ENCODE data around the gene MRPS12. TPM values are rescaled to one million over a fixed set of nuclear protein-coding genes. Genes with fewer than 3 reads are reported as not detected.

Gene MRPS12
- total RNA-seq, 4 donors from 2014 or later: 23.7 to 42.6 (median 34.7) TPM

DNA sequence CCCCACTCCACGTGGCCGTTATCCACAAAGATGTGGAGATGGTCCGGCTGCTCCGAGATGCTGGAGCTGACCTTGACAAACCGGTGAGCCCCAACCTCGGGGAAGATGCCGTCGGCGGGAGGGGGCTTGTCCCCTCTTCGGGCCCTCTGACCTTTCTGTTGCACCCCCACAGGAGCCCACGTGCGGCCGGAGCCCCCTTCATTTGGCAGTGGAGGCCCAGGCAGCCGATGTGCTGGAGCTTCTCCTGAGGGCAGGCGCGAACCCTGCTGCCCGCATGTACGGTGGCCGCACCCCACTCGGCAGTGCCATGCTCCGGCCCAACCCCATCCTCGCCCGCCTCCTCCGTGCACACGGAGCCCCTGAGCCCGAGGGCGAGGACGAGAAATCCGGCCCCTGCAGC, 23.5 kb upstream of the MRPS12 start:
- Histone ChIP-seq H3K36me3 (peaks cover 0 to 23% (median 6%) of the 10 kb centered on the region in 4 donors), H3K27me3 (peaks cover 15% of the 10 kb centered on the region), H3K4me1 (no peaks in the 10 kb centered on the region), H3K27ac (no peak overlapping the region), H3K9me3 (no peaks in the 10 kb centered on the region), H3K4me3 (no peak overlapping the region)
- in situ Hi-C loops (cut with MboI; ENCODE audit: low pct_ligation_motif_present in 1 of 4, low pct_unique_long_range_greater_than_20kb in 1 of 4, low sequenced_read_pairs in 3 of 4) (no loop called here), intact Hi-C loops (cut with DNase I; ENCODE audit: low total_unique reads) (no loop called here)
- no peak for TF ChIP-seq POLR2A (IDR thresholded peaks at IDR 0.05)
- TF ChIP-seq POLR2AphosphoS5 (IDR thresholded peaks at IDR 0.05): no peak
- no peak for TF ChIP-seq EP300 (IDR thresholded peaks at IDR 0.05; ENCODE audit: low read depth)
- TF ChIP-seq, protein P1, sequence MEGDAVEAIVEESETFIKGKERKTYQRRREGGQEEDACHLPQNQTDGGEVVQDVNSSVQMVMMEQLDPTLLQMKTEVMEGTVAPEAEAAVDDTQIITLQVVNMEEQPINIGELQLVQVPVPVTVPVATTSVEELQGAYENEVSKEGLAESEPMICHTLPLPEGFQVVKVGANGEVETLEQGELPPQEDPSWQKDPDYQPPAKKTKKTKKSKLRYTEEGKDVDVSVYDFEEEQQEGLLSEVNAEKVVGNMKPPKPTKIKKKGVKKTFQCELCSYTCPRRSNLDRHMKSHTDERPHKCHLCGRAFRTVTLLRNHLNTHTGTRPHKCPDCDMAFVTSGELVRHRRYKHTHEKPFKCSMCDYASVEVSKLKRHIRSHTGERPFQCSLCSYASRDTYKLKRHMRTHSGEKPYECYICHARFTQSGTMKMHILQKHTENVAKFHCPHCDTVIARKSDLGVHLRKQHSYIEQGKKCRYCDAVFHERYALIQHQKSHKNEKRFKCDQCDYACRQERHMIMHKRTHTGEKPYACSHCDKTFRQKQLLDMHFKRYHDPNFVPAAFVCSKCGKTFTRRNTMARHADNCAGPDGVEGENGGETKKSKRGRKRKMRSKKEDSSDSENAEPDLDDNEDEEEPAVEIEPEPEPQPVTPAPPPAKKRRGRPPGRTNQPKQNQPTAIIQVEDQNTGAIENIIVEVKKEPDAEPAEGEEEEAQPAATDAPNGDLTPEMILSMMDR (IDR thresholded peaks at IDR 0.05): no peak
- DNase-seq: no peak
- 90% methylated on average over 20 of the region's 29 CpGs; no CpG with 5 or more reads in 1 of the 2 donors for WGBS, 2 donors (ENCODE audit: low coverage in 1 of 2)

DNA sequence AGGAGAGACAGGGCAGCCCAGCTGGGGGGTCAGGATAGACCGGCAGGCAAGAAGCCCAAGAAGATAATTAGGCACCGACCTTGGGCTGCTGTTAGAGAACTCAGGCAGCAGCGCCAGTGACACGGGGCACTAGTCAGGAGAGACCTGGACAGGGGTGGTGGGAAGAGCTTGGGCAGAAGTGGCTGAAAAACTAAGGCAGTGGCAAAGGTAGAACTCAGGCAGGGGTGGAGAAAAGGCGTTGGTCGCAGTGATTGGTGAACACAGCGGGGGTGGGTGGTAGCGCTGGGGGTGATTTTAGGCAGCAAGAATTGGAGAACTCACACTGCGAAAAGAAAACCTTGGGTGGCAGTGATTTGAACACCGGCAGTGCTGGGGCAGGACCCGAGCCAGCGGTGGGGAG, 23.1 kb upstream of the MRPS12 start:
- intact Hi-C loops (cut with DNase I; ENCODE audit: low total_unique reads) (no loop called here), in situ Hi-C loops (cut with MboI; ENCODE audit: low pct_ligation_motif_present in 1 of 4, low pct_unique_long_range_greater_than_20kb in 1 of 4, low sequenced_read_pairs in 3 of 4) (no loop called here)
- 93 to 94% methylated on average over 12 of the region's 12 CpGs for WGBS, 2 donors (ENCODE audit: low coverage in 1 of 2)
- Histone ChIP-seq H3K4me3 (no peak overlapping the region), H3K27me3 (peaks cover 17% of the 10 kb centered on the region), H3K36me3 (peaks cover 0 to 23% (median 6%) of the 10 kb centered on the region in 4 donors), H3K9me3 (no peaks in the 10 kb centered on the region), H3K4me1 (no peaks in the 10 kb centered on the region), H3K27ac (no peak overlapping the region)
- TF ChIP-seq POLR2AphosphoS5 (IDR thresholded peaks at IDR 0.05): no peak
- no peak for TF ChIP-seq EP300 (IDR thresholded peaks at IDR 0.05; ENCODE audit: low read depth)
- no peak for TF ChIP-seq POLR2A (IDR thresholded peaks at IDR 0.05)
- TF ChIP-seq, protein P1 (IDR thresholded peaks at IDR 0.05): no peak
- no peak for DNase-seq

DNA sequence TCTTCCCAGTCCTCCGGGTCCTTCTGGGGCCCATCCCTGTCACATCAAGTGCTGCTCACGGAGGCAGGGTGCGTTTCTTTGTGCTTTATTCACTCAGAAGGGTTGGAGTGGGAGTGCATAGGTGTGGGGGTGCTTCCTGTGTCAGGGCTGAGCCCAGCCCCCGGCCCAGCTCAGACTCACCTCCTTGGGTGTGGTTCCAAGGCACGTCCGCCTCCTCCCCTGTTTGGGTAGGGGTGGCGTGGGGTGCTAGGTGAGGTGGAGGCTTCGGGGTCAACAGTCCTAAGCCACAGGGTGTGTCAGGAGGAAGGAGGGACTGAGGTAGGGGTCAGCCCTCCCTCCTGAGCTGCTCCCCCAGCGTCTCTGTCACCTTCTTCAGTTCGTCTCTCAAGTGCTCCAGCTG, 21.8 kb upstream of the MRPS12 start:
- peaks cover 0 to 23% (median 6%) of the 10 kb centered on the region in 4 donors for H3K36me3 ChIP-seq
- in situ Hi-C loops (cut with MboI; ENCODE audit: low pct_ligation_motif_present in 1 of 4, low pct_unique_long_range_greater_than_20kb in 1 of 4, low sequenced_read_pairs in 3 of 4): no loop called here

DNA sequence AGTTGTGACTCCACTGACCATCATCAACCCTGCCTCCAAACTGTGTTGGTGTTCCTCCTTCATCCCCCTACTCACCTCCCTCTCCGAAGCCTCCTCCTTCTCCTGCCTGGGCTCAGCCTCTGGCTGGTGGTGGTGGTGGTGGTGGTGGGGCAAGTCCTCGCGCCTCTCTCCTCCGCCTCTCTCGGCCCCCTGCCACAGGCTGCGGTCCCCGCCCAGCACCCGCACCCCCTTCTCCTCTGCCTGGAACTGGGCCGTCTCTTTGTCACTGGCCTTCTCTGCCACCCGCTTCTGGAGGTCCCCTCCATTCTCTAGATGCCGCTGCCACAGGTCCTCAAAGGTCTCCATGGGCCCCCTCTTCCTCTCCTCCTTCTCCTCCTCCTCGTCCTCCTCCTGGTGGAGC, 20.3 kb upstream of the MRPS12 start:
- Histone ChIP-seq H3K4me3 (no peak overlapping the region), H3K36me3 (peaks cover 0 to 17% (median 5%) of the 10 kb centered on the region in 4 donors), H3K27me3 (peaks cover 17% of the 10 kb centered on the region), H3K4me1 (no peaks in the 10 kb centered on the region), H3K9me3 (no peaks in the 10 kb centered on the region), H3K27ac (no peak overlapping the region)
- in situ Hi-C loops (cut with MboI; ENCODE audit: low pct_ligation_motif_present in 1 of 4, low pct_unique_long_range_greater_than_20kb in 1 of 4, low sequenced_read_pairs in 3 of 4): no loop called here
- WGBS, 2 donors (ENCODE audit: low coverage in 1 of 2): 96 to 100% methylated on average over 1 to 12 of the region's 12 CpGs
- intact Hi-C loops (cut with DNase I; ENCODE audit: low total_unique reads): no loop called here
- no peak for DNase-seq
- TF ChIP-seq, protein P1 (IDR thresholded peaks at IDR 0.05): no peak

More for the DNA sequence above, 21.8 kb upstream of the MRPS12 start:
- H3K9me3 ChIP-seq: no peaks in the 10 kb centered on the region
- peaks cover 17% of the 10 kb centered on the region for H3K27me3 ChIP-seq
- no peak for DNase-seq
- no peak overlapping the region for H3K27ac ChIP-seq
- 80% methylated on average over 2 to 10 of the region's 10 CpGs for WGBS, 2 donors (ENCODE audit: low coverage in 1 of 2)
- no peak for TF ChIP-seq POLR2AphosphoS5 (IDR thresholded peaks at IDR 0.05)
- TF ChIP-seq POLR2A (IDR thresholded peaks at IDR 0.05): no peak
- no peak for TF ChIP-seq EP300 (IDR thresholded peaks at IDR 0.05; ENCODE audit: low read depth)
- TF ChIP-seq, protein P1 (IDR thresholded peaks at IDR 0.05): no peak
- H3K4me3 ChIP-seq: no peak overlapping the region
- no peaks in the 10 kb centered on the region for H3K4me1 ChIP-seq
- intact Hi-C loops (cut with DNase I; ENCODE audit: low total_unique reads): no loop called here
